Skeletal muscle satellite cell (primary cell): Measurements from ENCODE around the gene KLHL26.

Experiments used
- H3K27me3 ChIP-seq: 2 replicates; pipeline ENCODE4 v1.7.0; 2013; ENCODE audit warnings: low read length; ENCODE audit not compliant: control insufficient read depth, insufficient read depth
- H3K36me3 ChIP-seq: 2 replicates; pipeline ENCODE4 v1.7.0; 2013; ENCODE audit warnings: mild to moderate bottlenecking, control low read depth, low read length; ENCODE audit not compliant: insufficient read depth
- H3K4me1 ChIP-seq: 2 replicates; pipeline ENCODE4 v1.7.0; 2013; ENCODE audit warnings: low read length; ENCODE audit not compliant: control insufficient read depth, insufficient read depth
- H3K4me2 ChIP-seq: 2 replicates; pipeline ENCODE4 v1.7.0; 2013; ENCODE audit warnings: mild to moderate bottlenecking, low read length
- H3K4me3 ChIP-seq: 2 replicates; pipeline ENCODE4 v1.7.0; 2013; ENCODE audit warnings: low read length
- H3K9ac ChIP-seq: 2 replicates; pipeline ENCODE4 v1.7.0; 2013; ENCODE audit warnings: mild to moderate bottlenecking, low read depth, low read length, moderate library complexity
- H3K9me3 ChIP-seq: replicated peaks from 2 replicates; pipeline ENCODE4 v1.7.0; 2013; ENCODE audit warnings: mild to moderate bottlenecking, control low read depth, low read length

The KLHL26 gene

GRCh38 chr19:18620902-18621301 is 15.9 kb upstream of the KLHL26 start:
- Histone ChIP-seq H3K9me3 (no peaks in the 10 kb centered on the region), H3K4me2 (no peak overlapping the region), H3K4me1 (no peaks in the 10 kb centered on the region), H3K4me3 (no peak overlapping the region), H3K27me3 (no peaks in the 10 kb centered on the region), H3K9ac (no peak overlapping the region), H3K36me3 (no peaks in the 10 kb centered on the region)

GRCh38 chr19:18626906-18627305 is 9.9 kb upstream of the KLHL26 start:
- no peak overlapping the region for H3K9ac ChIP-seq
- peaks cover 9% of the 10 kb centered on the region for H3K4me1 ChIP-seq
- H3K4me2 ChIP-seq = no peak overlapping the region
- H3K27me3 ChIP-seq = no peaks in the 10 kb centered on the region
- H3K9me3 ChIP-seq = no peaks in the 10 kb centered on the region
- H3K36me3 ChIP-seq = no peaks in the 10 kb centered on the region
- H3K4me3 ChIP-seq = no peak overlapping the region

DNA sequence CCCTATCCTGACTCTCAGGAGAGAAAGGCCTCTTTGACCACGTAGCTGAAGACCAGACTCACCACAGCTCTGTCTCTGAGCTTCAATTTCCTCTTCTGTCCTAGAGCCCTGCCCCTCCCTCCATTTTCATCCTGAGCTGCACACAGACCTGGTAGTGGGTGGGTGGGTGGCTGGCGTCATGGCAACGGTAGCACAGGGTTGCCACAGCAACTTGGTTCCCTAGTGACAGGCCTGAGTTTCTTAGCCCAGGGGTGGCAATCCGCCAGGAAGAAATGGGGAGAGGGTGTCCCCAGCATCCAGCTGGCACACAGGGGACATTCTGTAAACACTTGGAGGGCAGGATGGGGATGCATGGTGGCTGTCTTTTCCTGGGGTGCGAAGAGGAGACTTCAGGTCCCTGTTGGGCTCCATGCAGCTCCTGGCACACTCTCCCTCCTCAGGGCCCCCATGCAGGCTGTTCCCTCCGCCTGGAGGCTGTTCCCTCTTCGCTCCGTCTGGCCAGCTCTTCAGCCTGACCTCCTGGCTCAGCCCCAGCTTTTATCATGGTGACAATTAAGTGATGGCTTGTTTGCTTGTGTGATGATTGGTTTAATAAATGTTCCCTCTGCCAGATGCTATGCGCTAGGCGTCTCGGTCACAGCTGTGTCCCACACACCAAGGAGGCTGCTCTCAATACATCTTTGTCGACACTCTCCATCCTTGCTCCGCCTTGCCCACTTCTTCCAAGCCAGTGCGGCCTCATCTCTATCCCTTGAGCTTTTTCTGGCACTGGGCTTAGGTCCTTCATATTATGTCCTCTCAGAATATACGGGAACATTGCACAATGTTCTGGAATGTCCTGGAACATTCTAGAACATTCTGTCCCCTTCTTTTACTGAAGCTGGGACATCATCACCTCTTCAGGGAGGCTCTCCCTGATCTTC is 7.4 kb upstream of the KLHL26 start:
- no peak overlapping the region for H3K9ac ChIP-seq
- no peaks in the 10 kb centered on the region for H3K36me3 ChIP-seq
- H3K27me3 ChIP-seq = no peaks in the 10 kb centered on the region
- H3K4me2 ChIP-seq = no peak overlapping the region
- no peak overlapping the region for H3K4me3 ChIP-seq
- H3K4me1 ChIP-seq = peaks cover 9% of the 10 kb centered on the region
- no peaks in the 10 kb centered on the region for H3K9me3 ChIP-seq

- Histone ChIP-seq H3K4me3 (no peak overlapping the region), H3K4me1 (peaks cover 9% of the 10 kb centered on the region)
These were observed 3.5 kb upstream of the KLHL26 start for GRCh38 chr19:18633321-18633720.

DNA sequence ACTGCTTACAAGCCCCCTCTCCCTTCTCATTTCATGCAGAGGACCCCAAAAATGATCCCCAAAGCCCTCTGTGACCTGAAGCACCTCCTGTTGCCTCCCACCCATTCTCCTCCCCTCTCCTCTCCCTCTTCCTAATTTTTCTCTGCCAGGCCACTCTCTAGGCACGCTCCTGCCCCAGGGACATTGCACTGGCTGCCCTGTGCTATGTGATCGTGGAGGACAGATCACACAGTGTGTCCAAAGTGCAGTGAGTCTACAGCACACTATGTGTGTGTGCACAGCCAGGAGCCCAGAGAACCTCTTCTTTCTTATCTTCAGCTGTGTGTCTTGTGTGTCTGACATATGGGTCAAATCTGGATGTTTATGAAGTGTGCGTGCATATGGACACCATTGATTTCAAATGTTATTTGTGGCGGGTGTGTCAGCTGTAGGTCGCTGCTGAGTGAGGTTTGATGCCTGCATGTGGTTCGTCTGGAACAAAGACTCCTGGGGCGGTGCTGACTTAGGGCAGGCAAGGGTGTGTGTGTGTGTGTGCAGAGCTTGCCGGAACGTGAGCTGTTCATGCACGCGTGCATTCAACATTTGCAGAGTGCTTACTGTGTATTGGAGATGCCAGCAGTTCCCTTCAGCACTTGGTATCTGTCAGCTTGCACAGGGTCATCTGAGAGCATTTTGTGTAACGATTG is 2.1 kb upstream of the KLHL26 start:
- no peak overlapping the region for H3K4me2 ChIP-seq
- no peak overlapping the region for H3K9ac ChIP-seq
- no peaks in the 10 kb centered on the region for H3K9me3 ChIP-seq
- peaks cover 4% of the 10 kb centered on the region for H3K4me1 ChIP-seq
- H3K27me3 ChIP-seq = no peaks in the 10 kb centered on the region
- no peaks in the 10 kb centered on the region for H3K36me3 ChIP-seq
- no peak overlapping the region for H3K4me3 ChIP-seq

More at GRCh38 chr19:18633321-18633720, 3.5 kb upstream of the KLHL26 start:
- no peaks in the 10 kb centered on the region for H3K27me3 ChIP-seq
- no peak overlapping the region for H3K9ac ChIP-seq
- no peaks in the 10 kb centered on the region for H3K9me3 ChIP-seq
- H3K4me2 ChIP-seq = no peak overlapping the region
- H3K36me3 ChIP-seq = no peaks in the 10 kb centered on the region

GRCh38 chr19:18635831-18636182 is 1.0 kb upstream of the KLHL26 start:
- no peak overlapping the region for H3K9ac ChIP-seq
- no peaks in the 10 kb centered on the region for H3K9me3 ChIP-seq
- no peaks in the 10 kb centered on the region for H3K36me3 ChIP-seq
- no peak overlapping the region for H3K4me2 ChIP-seq
- H3K27me3 ChIP-seq = no peaks in the 10 kb centered on the region
- H3K4me3 ChIP-seq = no peak overlapping the region
- no peaks in the 10 kb centered on the region for H3K4me1 ChIP-seq

DNA sequence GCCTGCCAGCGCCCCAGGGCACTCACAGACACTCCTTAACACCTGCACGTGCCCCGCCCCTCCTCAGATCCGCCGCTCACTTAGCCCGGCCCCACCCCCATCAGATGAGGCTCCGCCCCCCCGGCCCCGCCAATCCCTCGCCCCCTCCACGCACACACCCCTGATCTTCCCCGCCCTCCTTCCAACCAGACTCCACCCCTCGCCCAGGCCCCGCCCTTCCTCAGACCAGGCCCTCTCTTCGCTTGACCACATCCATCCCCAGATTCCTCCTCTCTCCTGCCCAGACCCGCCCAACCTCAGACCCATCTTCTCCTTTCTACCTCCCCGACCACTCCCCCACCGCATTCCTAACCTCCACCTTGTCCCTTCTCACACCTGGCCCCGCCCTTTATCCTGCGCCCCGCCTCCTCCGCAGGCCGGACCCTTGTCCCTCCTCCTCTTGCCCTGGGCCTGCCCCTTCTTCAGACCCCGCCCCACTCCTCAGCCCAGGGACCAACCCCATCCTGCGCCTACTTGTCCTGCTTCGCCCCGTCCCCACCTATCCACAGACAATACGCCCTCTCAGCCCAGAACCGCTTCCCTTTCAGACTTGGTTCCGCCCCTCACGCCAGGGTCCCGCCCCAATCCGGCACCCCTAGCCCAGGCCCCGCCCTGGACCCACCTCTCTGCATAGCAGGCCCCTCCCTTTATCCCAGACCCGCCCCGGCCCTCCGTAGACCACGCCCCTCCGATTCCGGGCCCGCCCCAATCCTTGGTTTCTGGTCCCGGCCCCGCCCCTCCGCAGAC is 452 bp upstream of the KLHL26 start:
- no peaks in the 10 kb centered on the region for H3K4me1 ChIP-seq
- no peaks in the 10 kb centered on the region for H3K27me3 ChIP-seq
- H3K36me3 ChIP-seq = no peaks in the 10 kb centered on the region
- H3K4me3 ChIP-seq = peak overlapping the region; percentile 89
- peak overlapping the region; percentile 21 for H3K9ac ChIP-seq
- no peaks in the 10 kb centered on the region for H3K9me3 ChIP-seq
- H3K4me2 ChIP-seq = peak overlapping the region; percentile 85

GRCh38 chr19:18637673-18638630 is 1.1 kb downstream of the KLHL26 start:
- Histone ChIP-seq H3K36me3 (no peaks in the 10 kb centered on the region), H3K27me3 (no peaks in the 10 kb centered on the region), H3K9me3 (no peaks in the 10 kb centered on the region), H3K4me2 (peak overlapping the region; percentile 90), H3K4me3 (peak overlapping the region; percentile 89), H3K9ac (no peak overlapping the region), H3K4me1 (no peaks in the 10 kb centered on the region)

- H3K4me2 ChIP-seq = no peak overlapping the region
- no peak overlapping the region for H3K4me3 ChIP-seq
- H3K9ac ChIP-seq = no peak overlapping the region
- H3K27me3 ChIP-seq = no peaks in the 10 kb centered on the region
- H3K4me1 ChIP-seq = peaks cover 6% of the 10 kb centered on the region
- peaks cover 6% of the 10 kb centered on the region for H3K9me3 ChIP-seq
- no peaks in the 10 kb centered on the region for H3K36me3 ChIP-seq
These were observed 2.9 kb downstream of the KLHL26 start for GRCh38 chr19:18639706-18640243.

DNA sequence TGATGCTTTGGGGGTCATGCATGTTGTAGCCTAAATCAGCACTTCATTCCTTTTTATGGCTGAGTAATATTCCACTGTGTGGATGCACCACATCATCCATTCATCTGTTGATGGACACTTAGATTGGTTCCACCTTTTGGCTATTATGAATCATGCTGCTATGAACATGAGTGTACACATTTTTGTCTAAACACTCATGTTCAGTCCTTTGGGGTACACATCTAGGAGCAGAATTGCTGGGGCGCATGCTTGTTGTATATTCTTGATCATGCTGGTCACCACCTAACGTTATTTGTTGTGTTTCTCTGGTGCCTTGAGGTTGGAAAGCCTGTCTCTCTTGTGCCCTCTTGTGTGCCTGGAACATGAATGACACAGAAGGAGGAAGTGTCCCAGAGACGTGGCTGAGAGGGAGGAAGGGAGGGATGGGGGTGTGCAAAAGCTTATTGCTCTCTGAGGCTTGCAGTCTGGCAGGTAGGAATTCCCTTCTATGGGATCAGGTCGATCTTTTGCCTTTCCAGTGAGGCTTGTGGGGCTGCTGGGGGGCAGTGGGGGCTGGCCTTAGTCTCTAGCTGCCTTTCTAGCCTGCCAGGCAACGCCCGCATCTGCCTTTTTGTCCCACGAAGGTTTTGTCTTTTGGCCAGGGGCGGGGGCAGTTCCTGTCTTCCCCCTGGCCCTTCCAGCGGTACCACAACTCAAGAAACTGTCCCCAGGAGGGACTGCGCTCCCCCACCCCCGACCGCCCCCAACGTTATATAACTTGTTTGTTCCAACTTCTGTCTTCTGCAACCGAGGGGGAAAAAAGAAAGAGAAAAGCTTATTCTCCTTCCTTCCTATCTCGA is 7.6 kb downstream of the KLHL26 start:
- no peaks in the 10 kb centered on the region for H3K36me3 ChIP-seq
- H3K9ac ChIP-seq = no peak overlapping the region
- no peaks in the 10 kb centered on the region for H3K27me3 ChIP-seq
- H3K9me3 ChIP-seq = peaks cover 6% of the 10 kb centered on the region
- no peak overlapping the region for H3K4me3 ChIP-seq
- peak overlapping the region; percentile 73 for H3K4me2 ChIP-seq
- H3K4me1 ChIP-seq = peaks cover 38% of the 10 kb centered on the region
